GM12865 (cell line): ENCODE measurements around the gene OOSP4B.
"Not testable (repeated sequence)": the region's sequence is repeated elsewhere in the genome, so short reads cannot be mapped to it uniquely, and the experiment has no call there.

Experiments
- DNase-seq: peaks from one replicate; pipeline ENCODE4 v3.0.0; 2010; ENCODE audit warnings: low read depth
- H3K4me3 ChIP-seq: 2 replicates; pipeline ENCODE4 v1.5.1; 2011; ENCODE audit warnings: mild to moderate bottlenecking, low read depth, low read length, control low read depth
- CTCF ChIP-seq: IDR thresholded peaks from 2 replicates; pipeline ENCODE4 v1.5.1; 2011; ENCODE audit warnings: low read length, control low read depth, low read depth, inconsistent platforms; ENCODE audit not compliant: insufficient read depth; ENCODE audit errors: missing control alignments

OOSP4B gene

GRCh38 chr11:60016881-60017280 is at the start of gene OOSP4B:
TSS of gene OOSP4B (plus strand) at chr11:60017181.
- no peak within 1 kb of the TSS for H3K4me3 ChIP-seq
- TF ChIP-seq CTCF, result no peak
- DNase-seq, result no peak

- TF ChIP-seq CTCF, result no peak
- H3K4me3 ChIP-seq, result no peak overlapping the region
- DNase-seq, result no peak
Observed at GRCh38 chr11:59967677-59968394, 49.1 kb upstream of the OOSP4B start.

- no peak for DNase-seq
- H3K4me3 ChIP-seq, result no peak overlapping the region
- no peak for TF ChIP-seq CTCF
Observed at GRCh38 chr11:59968395-59968783, 48.6 kb upstream of the OOSP4B start.

- TF ChIP-seq CTCF, result no peak
- DNase-seq, result no peak
- no peak overlapping the region for H3K4me3 ChIP-seq
Observed at GRCh38 chr11:59973097-59973496, 43.9 kb upstream of the OOSP4B start.

GRCh38 chr11:59981106-59981770 is 35.7 kb upstream of the OOSP4B start:
- H3K4me3 ChIP-seq, result no peak overlapping the region
- DNase-seq, result no peak
- no peak for TF ChIP-seq CTCF

- H3K4me3 ChIP-seq, DNase-seq: not testable (repeated sequence)
Observed at GRCh38 chr11:59982037-59982436, 34.9 kb upstream of the OOSP4B start.

- no peak for TF ChIP-seq CTCF
- H3K4me3 ChIP-seq, result no peak overlapping the region
- DNase-seq, result no peak
Observed at GRCh38 chr11:59983212-59983611, 33.8 kb upstream of the OOSP4B start.
